HepG2 (cell line): ENCODE data around the gene SCARB2. TPM values are rescaled to one million over a fixed set of nuclear protein-coding genes. Genes with fewer than 3 reads are reported as not detected.

ENCODE experiments used
- CHCHD3 ChIP-seq: sonication (generic); formaldehyde crosslinking; IDR thresholded peaks from 2 replicates; pipeline ENCODE4 v1.8.0; 2022; ENCODE audit warnings: mild to moderate bottlenecking, missing genetic modification reagents, moderate library complexity
- EP300 ChIP-seq, 3 experiments: sonication (generic) in 1 of 3; formaldehyde crosslinking in 1 of 3; IDR thresholded peaks; 2 replicates each; pipeline versions ENCODE4 v1.5.1 to v1.6.1; 2011 to 2020; ENCODE audit warnings: low read depth in 2 of 3, low read length in 2 of 3, borderline replicate concordance in 1 of 3, improper control_type of control experiment in 1 of 3, mild to moderate bottlenecking in 1 of 3, missing genetic modification reagents in 1 of 3, moderate library complexity in 1 of 3
- FOSL2 ChIP-seq: sonication (generic); formaldehyde crosslinking; IDR thresholded peaks from 2 replicates; pipeline ENCODE4 v1.4.0; 2020; ENCODE audit warnings: missing genetic modification reagents
- FOXA1 ChIP-seq, 2 experiments: fragments of 450-650 bp in 1 of 2; sonication (generic) in 1 of 2; formaldehyde crosslinking in 1 of 2; IDR thresholded peaks; 2 replicates each; pipeline versions ENCODE4 v1.4.0 to v1.6.1; 2016 to 2020; ENCODE audit warnings: missing genetic modification reagents in 1 of 2
- HMG20A ChIP-seq: IDR thresholded peaks from 2 replicates; pipeline ENCODE4 v1.6.1; 2016; ENCODE audit warnings: borderline replicate concordance
- HNF4G ChIP-seq, 2 experiments: sonication (generic) in 1 of 2; formaldehyde crosslinking in 1 of 2; IDR thresholded peaks; 2 replicates each; pipeline versions ENCODE4 v1.4.0 to v1.6.1; 2011 to 2020; ENCODE audit warnings: borderline replicate concordance in 2 of 2, low read depth in 2 of 2, mild to moderate bottlenecking in 2 of 2, low read length in 1 of 2, missing genetic modification reagents in 1 of 2, moderate library complexity in 1 of 2
- IKZF1 ChIP-seq: fragments of 450-650 bp; IDR thresholded peaks from 2 replicates; pipeline ENCODE4 v1.7.1; 2016
- MYNN ChIP-seq: sonication (generic); formaldehyde crosslinking; IDR thresholded peaks from 2 replicates; pipeline ENCODE4 v1.4.0; 2020; ENCODE audit warnings: mild to moderate bottlenecking, low read depth, missing genetic modification reagents
- NAIF1 ChIP-seq: sonication (generic); formaldehyde crosslinking; IDR thresholded peaks from 2 replicates; pipeline ENCODE4 v1.5.0; 2020; ENCODE audit warnings: mild to moderate bottlenecking, missing genetic modification reagents, borderline replicate concordance
- PITX1 ChIP-seq: sonication (generic); formaldehyde crosslinking; IDR thresholded peaks from 2 replicates; pipeline ENCODE4 v1.5.1; 2020; ENCODE audit warnings: mild to moderate bottlenecking, missing genetic modification reagents
- SMARCC2 ChIP-seq: fragments of 450-650 bp; IDR thresholded peaks from 2 replicates; pipeline ENCODE4 v1.6.1; 2017; ENCODE audit warnings: antibody characterized with exemption, mild to moderate bottlenecking
- SP1 ChIP-seq, 2 experiments: fragments of 450-650 bp in 1 of 2; sonication (generic) in 1 of 2; formaldehyde crosslinking in 1 of 2; IDR thresholded peaks; 2 replicates each; pipeline versions ENCODE4 v1.4.0 to v1.6.1; 2016 to 2020; ENCODE audit warnings: missing genetic modification reagents in 1 of 2
- SSRP1 ChIP-seq: IDR thresholded peaks from 2 replicates; pipeline ENCODE4 v1.6.1; 2016; ENCODE audit warnings: control low read depth
- ZBTB20 ChIP-seq: sonication (generic); formaldehyde crosslinking; IDR thresholded peaks from 2 replicates; pipeline ENCODE4 v1.8.1; 2023; ENCODE audit warnings: missing genetic modification reagents, low read depth, mild to moderate bottlenecking, borderline replicate concordance
- ZFP1 ChIP-seq: IDR thresholded peaks from 2 replicates; pipeline ENCODE4 v1.6.1; 2016
- ZMYM4 ChIP-seq: sonication (generic); formaldehyde crosslinking; IDR thresholded peaks from 2 replicates; pipeline ENCODE4 v1.8.1; 2023; ENCODE audit warnings: mild to moderate bottlenecking, missing genetic modification reagents
- ZNF3 ChIP-seq: IDR thresholded peaks from 2 replicates; pipeline ENCODE4 v1.7.0; 2017; ENCODE audit warnings: inconsistent platforms
- ZNF431 ChIP-seq: sonication (generic); formaldehyde crosslinking; IDR thresholded peaks from 2 replicates; pipeline ENCODE4 v1.9.0; 2022; ENCODE audit warnings: missing genetic modification reagents, low read depth, mild to moderate bottlenecking, borderline replicate concordance
- ZNF530 ChIP-seq: sonication (generic); formaldehyde crosslinking; IDR thresholded peaks from 2 replicates; pipeline ENCODE4 v1.5.0; 2020; ENCODE audit warnings: low read depth, mild to moderate bottlenecking, missing genetic modification reagents
- polyA plus RNA-seq, 8 experiments: library from polyadenylated mRNA; depleted of rRNA in 3 of 8; stranded (reverse) in 7 of 8; unstranded in 1 of 8; fragments of >200 nt; fragmentation: Illumina TruSeq in 4 of 8; extraction: Trizol in 4 of 8; gene quantifications; 2 replicates each; pipeline versions ENCODE4 v1.2.1 to v1.2.3, GENCODE V29; 2011 to 2016; ENCODE audit warnings: low read depth in 4 of 8, missing spikeins in 1 of 8, mixed read lengths in 1 of 8; ENCODE audit not compliant: insufficient read depth in 1 of 8
- total RNA-seq, 5 experiments: library from RNA; depleted of rRNA; stranded (reverse); fragments of >200 nt; fragmentation: Illumina TruSeq; extraction: Trizol; gene quantifications; 2 replicates each; pipeline ENCODE4 v1.2.3, GENCODE V29; 2016; ENCODE audit warnings: low read depth in 1 of 5
- TF ChIP-seq, protein P1 (sequence below): IDR thresholded peaks from 2 replicates; pipeline ENCODE4 v1.6.1; 2018; ENCODE audit warnings: missing genetic modification reagents
- TF ChIP-seq, protein P2 (sequence below): sonication (generic); formaldehyde crosslinking; IDR thresholded peaks from 2 replicates; pipeline ENCODE4 v1.4.0; 2020; ENCODE audit warnings: missing genetic modification reagents
- TF ChIP-seq, protein P3 (sequence below): IDR thresholded peaks from 2 replicates; pipeline ENCODE4 v1.6.1; 2016
- TF ChIP-seq, protein P4 (sequence below): sonication (generic); formaldehyde crosslinking; IDR thresholded peaks from 2 replicates; pipeline ENCODE4 v1.5.0; 2020; ENCODE audit warnings: missing genetic modification reagents, mild to moderate bottlenecking, borderline replicate concordance

The SCARB2 gene
- total and polyA plus RNA-seq, 2 of the 13 experiments (the other 11 are each of a cell fraction or from before 2014, with no cell fraction given): 40.6 to 43.4 TPM

GRCh38 chr4:76148142-76148865 lies 65.3 kb downstream of the SCARB2 start, which contains the start of gene NUP54 (continued):
- TF ChIP-seq SP1 (IDR thresholded peaks at IDR 0.05) (no peak), SP1 (CRISPR knock-in tag; IDR thresholded peaks at IDR 0.05) (peak; percentile 96), CHCHD3 (CRISPR knock-in tag) (0 out of 2 replicates have a peak, but pooled peaks have one; percentile 70), ZNF530 (CRISPR knock-in tag) (no peak), ZMYM4 (peak; percentile 97), EP300 (IDR thresholded peaks at IDR 0.05; ENCODE audit: low read depth in 2 of 2, low read length in 2 of 2) (peak; percentile 36 to 42; a peak in 1 of 4 replicates), EP300 (CRISPR knock-in tag; IDR thresholded peaks at IDR 0.05; ENCODE audit: borderline replicate concordance) (peak; percentile 47; the same call in 1 of the 2 replicates), SSRP1 (CRISPR knock-in tag) (no peak), FOSL2 (CRISPR knock-in tag) (peak; percentile 75), MYNN (no peak), HNF4G (IDR thresholded peaks at IDR 0.05; ENCODE audit: borderline replicate concordance, low read depth, low read length) (no peak), HNF4G (CRISPR knock-in tag; IDR thresholded peaks at IDR 0.05; ENCODE audit: borderline replicate concordance, low read depth) (no peak; the same call in 1 of the 2 replicates), ZFP1 (CRISPR knock-in tag) (peak; percentile 90), ZNF431 (CRISPR knock-in tag) (no peak), PITX1 (CRISPR knock-in tag) (peak; percentile 69), SMARCC2 (no peak), NAIF1 (CRISPR knock-in tag) (peak; percentile 82), HMG20A (no peak; the same call in 1 of the 2 replicates), FOXA1 (IDR thresholded peaks at IDR 0.05) (no peak), FOXA1 (CRISPR knock-in tag; IDR thresholded peaks at IDR 0.05) (peak; percentile 41), ZNF3 (no peak), ZBTB20 (CRISPR knock-in tag) (no peak; the same call in none of the 2 replicates), IKZF1 (no peak)
- TF ChIP-seq, protein P1, sequence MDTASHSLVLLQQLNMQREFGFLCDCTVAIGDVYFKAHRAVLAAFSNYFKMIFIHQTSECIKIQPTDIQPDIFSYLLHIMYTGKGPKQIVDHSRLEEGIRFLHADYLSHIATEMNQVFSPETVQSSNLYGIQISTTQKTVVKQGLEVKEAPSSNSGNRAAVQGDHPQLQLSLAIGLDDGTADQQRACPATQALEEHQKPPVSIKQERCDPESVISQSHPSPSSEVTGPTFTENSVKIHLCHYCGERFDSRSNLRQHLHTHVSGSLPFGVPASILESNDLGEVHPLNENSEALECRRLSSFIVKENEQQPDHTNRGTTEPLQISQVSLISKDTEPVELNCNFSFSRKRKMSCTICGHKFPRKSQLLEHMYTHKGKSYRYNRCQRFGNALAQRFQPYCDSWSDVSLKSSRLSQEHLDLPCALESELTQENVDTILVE (CRISPR knock-in tag): peak; percentile 90
- TF ChIP-seq, protein P2, sequence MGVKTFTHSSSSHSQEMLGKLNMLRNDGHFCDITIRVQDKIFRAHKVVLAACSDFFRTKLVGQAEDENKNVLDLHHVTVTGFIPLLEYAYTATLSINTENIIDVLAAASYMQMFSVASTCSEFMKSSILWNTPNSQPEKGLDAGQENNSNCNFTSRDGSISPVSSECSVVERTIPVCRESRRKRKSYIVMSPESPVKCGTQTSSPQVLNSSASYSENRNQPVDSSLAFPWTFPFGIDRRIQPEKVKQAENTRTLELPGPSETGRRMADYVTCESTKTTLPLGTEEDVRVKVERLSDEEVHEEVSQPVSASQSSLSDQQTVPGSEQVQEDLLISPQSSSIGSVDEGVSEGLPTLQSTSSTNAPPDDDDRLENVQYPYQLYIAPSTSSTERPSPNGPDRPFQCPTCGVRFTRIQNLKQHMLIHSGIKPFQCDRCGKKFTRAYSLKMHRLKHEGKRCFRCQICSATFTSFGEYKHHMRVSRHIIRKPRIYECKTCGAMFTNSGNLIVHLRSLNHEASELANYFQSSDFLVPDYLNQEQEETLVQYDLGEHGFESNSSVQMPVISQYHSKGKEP (CRISPR knock-in tag): 0 out of 2 replicates have a peak, but pooled peaks have one; percentile 62
- TF ChIP-seq, protein P3, sequence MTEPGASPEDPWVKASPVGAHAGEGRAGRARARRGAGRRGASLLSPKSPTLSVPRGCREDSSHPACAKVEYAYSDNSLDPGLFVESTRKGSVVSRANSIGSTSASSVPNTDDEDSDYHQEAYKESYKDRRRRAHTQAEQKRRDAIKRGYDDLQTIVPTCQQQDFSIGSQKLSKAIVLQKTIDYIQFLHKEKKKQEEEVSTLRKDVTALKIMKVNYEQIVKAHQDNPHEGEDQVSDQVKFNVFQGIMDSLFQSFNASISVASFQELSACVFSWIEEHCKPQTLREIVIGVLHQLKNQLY (CRISPR knock-in tag): no peak
- TF ChIP-seq, protein P4, sequence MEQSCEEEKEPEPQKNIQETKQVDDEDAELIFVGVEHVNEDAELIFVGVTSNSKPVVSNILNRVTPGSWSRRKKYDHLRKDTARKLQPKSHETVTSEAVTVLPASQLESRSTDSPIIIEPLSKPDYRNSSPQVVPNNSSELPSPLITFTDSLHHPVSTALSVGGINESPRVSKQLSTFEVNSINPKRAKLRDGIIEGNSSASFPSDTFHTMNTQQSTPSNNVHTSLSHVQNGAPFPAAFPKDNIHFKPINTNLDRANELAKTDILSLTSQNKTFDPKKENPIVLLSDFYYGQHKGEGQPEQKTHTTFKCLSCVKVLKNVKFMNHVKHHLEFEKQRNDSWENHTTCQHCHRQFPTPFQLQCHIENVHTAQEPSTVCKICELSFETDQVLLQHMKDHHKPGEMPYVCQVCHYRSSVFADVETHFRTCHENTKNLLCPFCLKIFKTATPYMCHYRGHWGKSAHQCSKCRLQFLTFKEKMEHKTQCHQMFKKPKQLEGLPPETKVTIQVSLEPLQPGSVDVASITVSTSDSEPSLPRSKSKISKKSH: peak; percentile 74; the same call in 1 of the 2 replicates
